Lung microvascular endothelial cell (primary cell): ENCODE results near the gene INSL3. TPM values are rescaled to one million over a fixed set of nuclear protein-coding genes. Genes with fewer than 3 reads are reported as not detected.
"Not testable (repeated sequence)": the region's sequence is repeated elsewhere in the genome, so short reads cannot be mapped to it uniquely, and the experiment has no call there.

Source experiments
- DNase-seq, 2 donors: peaks; one replicate each; pipeline versions ENCODE4 v3.0.0 to v3.0.0-alpha.2; 2010; ENCODE audit warnings: low read depth in 2 of 2
- total RNA-seq: library from RNA; depleted of rRNA; stranded (reverse); fragments of >200 nt; gene quantifications from 2 replicates; pipeline ENCODE4 v1.2.1, GENCODE V29; 2014

Gene INSL3
- total RNA-seq, 1 donor from 2014 or later = not detected

GRCh38 chr19:17784201-17785008 lies 36.9 kb downstream of the INSL3 start:
- peak; percentile 54 to 56 for DNase-seq

GRCh38 chr19:17783721-17784120 lies 37.6 kb downstream of the INSL3 start:
- not testable (repeated sequence) for DNase-seq

- no peak for DNase-seq
Observed at GRCh38 chr19:17780781-17781180, 40.5 kb downstream of the INSL3 start.

- no peak for DNase-seq
Observed at GRCh38 chr19:17778968-17779929, 42.1 kb downstream of the INSL3 start.

GRCh38 chr19:17778251-17778967 lies 42.9 kb downstream of the INSL3 start:
- peak; percentile 39 to 69 for DNase-seq

- DNase-seq = not testable (repeated sequence)
Observed at GRCh38 chr19:17777840-17778239, 43.5 kb downstream of the INSL3 start.

- DNase-seq = no peak
Observed at GRCh38 chr19:17775991-17776803, 45.1 kb downstream of the INSL3 start.

GRCh38 chr19:17775245-17775927 lies 45.9 kb downstream of the INSL3 start:
- DNase-seq = peak; percentile 34 to 57

- peak in 1 of 2 donors; percentile 27 for DNase-seq
Observed at GRCh38 chr19:17772172-17772571, 49.1 kb downstream of the INSL3 start.

- DNase-seq = no peak
Observed at GRCh38 chr19:17770613-17771012, 50.7 kb downstream of the INSL3 start.

GRCh38 chr19:17767559-17767958 lies 53.8 kb downstream of the INSL3 start:
- DNase-seq = no peak

- DNase-seq = peak; percentile 75 to 87
Observed at GRCh38 chr19:17766543-17767131, 54.7 kb downstream of the INSL3 start.

Other genes with a start within 250 kb of the INSL3 start
- under 0.01 TPM in 2 replicates for gene UNC13A, start 133.2 kb downstream of the INSL3 start, total RNA-seq
- 26.0 and 39.7 TPM in 2 replicates for gene MAP1S, start 102.0 kb downstream of the INSL3 start, total RNA-seq
- 0.20 and 0.65 TPM in 2 replicates for gene FCHO1, start 70.0 kb downstream of the INSL3 start, total RNA-seq
- 0.22 TPM in 1 of 2 replicates, not detected in the other for gene B3GNT3, start 26.4 kb downstream of the INSL3 start, total RNA-seq
- 0.79 and 2.0 TPM in 2 replicates for gene JAK3, start 26.5 kb upstream of the INSL3 start, total RNA-seq
- gene RPL18A, start 38.4 kb upstream of the INSL3 start, total RNA-seq = 1,225 and 1,496 TPM in 2 replicates
- not detected in 2 replicates for gene SLC5A5, start 50.4 kb upstream of the INSL3 start, total RNA-seq
- gene CCDC124, start 111.5 kb upstream of the INSL3 start, total RNA-seq = 29.0 and 33.1 TPM in 2 replicates
- gene KCNN1, start 145.6 kb upstream of the INSL3 start, total RNA-seq = under 0.01 and 0.22 TPM in 2 replicates
- 42.5 and 115 TPM in 2 replicates for gene ARRDC2, start 186.7 kb upstream of the INSL3 start, total RNA-seq